HEK293T (cell line): ENCODE results near the gene CIB2.
A peak's percentile ranks its signal among the peaks of the same experiment; 100 is the strongest.

Experiments used
- CTCF ChIA-PET: fragments of 350-600 bp; formaldehyde crosslinking; extraction: SDS; loops from one replicate; lab custom pipeline; 2021; ENCODE audit warnings: antibody characterized with exemption, inconsistent platforms; lab: Yijun Ruan, JAX
- POLR2A ChIA-PET: fragments of 350-600 bp; formaldehyde crosslinking; extraction: SDS; loops from one replicate; lab custom pipeline; 2020; ENCODE audit warnings: antibody characterized with exemption, inconsistent platforms; lab: Yijun Ruan, JAX
- DNase-seq: peaks from one replicate; pipeline ENCODE4 v3.0.0; 2012; ENCODE audit warnings: mixed read lengths; ENCODE audit errors: extremely low spot score
- ARNT ChIP-seq: fragments of 450-650 bp; IDR thresholded peaks from 2 replicates; pipeline ENCODE4 v1.6.1; 2017; ENCODE audit warnings: mild to moderate bottlenecking
- BHLHE40 ChIP-seq: fragments of 450-650 bp; IDR thresholded peaks from 2 replicates; pipeline ENCODE4 v1.6.1; 2016; ENCODE audit warnings: mild to moderate bottlenecking, moderate library complexity, borderline replicate concordance
- CTBP1 ChIP-seq: fragments of 450-650 bp; IDR thresholded peaks from 2 replicates; pipeline ENCODE4 v1.6.1; 2016; ENCODE audit warnings: borderline replicate concordance
- ELF4 ChIP-seq: fragments of 450-650 bp; IDR thresholded peaks from 2 replicates; pipeline ENCODE4 v1.6.1; 2017; ENCODE audit warnings: antibody characterized with exemption
- FOXA1 ChIP-seq: fragments of 450-650 bp; IDR thresholded peaks from 2 replicates; pipeline ENCODE4 v1.6.1; 2016; ENCODE audit warnings: mild to moderate bottlenecking
- FOXK2 ChIP-seq: fragments of 450-650 bp; IDR thresholded peaks from 2 replicates; pipeline ENCODE4 v1.6.1; 2016; ENCODE audit warnings: mild to moderate bottlenecking
- FOXM1 ChIP-seq: fragments of 450-650 bp; IDR thresholded peaks from 2 replicates; pipeline ENCODE4 v1.6.1; 2017; ENCODE audit warnings: mild to moderate bottlenecking, borderline replicate concordance
- HDGF ChIP-seq: fragments of 450-650 bp; IDR thresholded peaks from 2 replicates; pipeline ENCODE4 v1.6.1; 2017; ENCODE audit warnings: antibody characterized with exemption, borderline replicate concordance
- L3MBTL2 ChIP-seq: fragments of 450-650 bp; conservative IDR thresholded peaks from 2 replicates; pipeline ENCODE4 v1.6.1; 2016; ENCODE audit warnings: mild to moderate bottlenecking
- LEF1 ChIP-seq: fragments of 450-650 bp; IDR thresholded peaks from 2 replicates; pipeline ENCODE4 v1.6.1; 2017; ENCODE audit warnings: mild to moderate bottlenecking, borderline replicate concordance
- NFRKB ChIP-seq: fragments of 450-650 bp; IDR thresholded peaks from 2 replicates; pipeline ENCODE4 v1.6.1; 2016; ENCODE audit warnings: mild to moderate bottlenecking, moderate library complexity
- SP1 ChIP-seq: fragments of 450-650 bp; IDR thresholded peaks from 2 replicates; pipeline ENCODE4 v1.6.1; 2017
- SUZ12 ChIP-seq: fragments of 450-650 bp; IDR thresholded peaks from 2 replicates; pipeline ENCODE4 v1.6.1; 2016; ENCODE audit warnings: mild to moderate bottlenecking
- TARDBP ChIP-seq: fragments of 450-650 bp; IDR thresholded peaks from 2 replicates; pipeline ENCODE4 v1.6.1; 2016
- ZNF384 ChIP-seq: fragments of 450-650 bp; IDR thresholded peaks from 2 replicates; pipeline ENCODE4 v1.6.1; 2016
- TF ChIP-seq, protein P1 (sequence below): fragments of 450-650 bp; IDR thresholded peaks from 2 replicates; pipeline ENCODE4 v1.6.1; 2016

Gene CIB2

GRCh38 chr15:78131295-78132061, at the start of gene CIB2:
Gene CIB2 (minus strand): TSS chr15:78131445. CDS start chr15:78131215, 230 bp downstream.
- POLR2A ChIA-PET: interaction anchor here (1.3 to 2.5 kb wide), 3 partner anchors 17 to 41 kb away, joined by 3 to 24 read pairs (median 4); partner anchors contain the start of gene IDH3A
- peak; percentile 95 for DNase-seq
- TF ChIP-seq L3MBTL2 (peak; percentile 61; the same call in 1 of the 2 replicates), ZNF384 (no peak), ELF4 (peak; percentile 56; the same call in 1 of the 2 replicates), LEF1 (no peak), ARNT (peak; percentile 74), CTBP1 (no peak), FOXM1 (peak; percentile 78)
- CTCF ChIA-PET: interaction anchor here (0.6 to 2.3 kb wide), 11 partner anchors 8 to 111 kb away, joined by 3 to 10 read pairs (median 4); no protein-coding TSS in a partner anchor

GRCh38 chr15:78179906-78180305, 48.7 kb upstream of the CIB2 start:
- ChIA-PET CTCF (interaction anchor here (0.9 to 1.0 kb wide), 2 partner anchors 16 to 32 kb away, joined by 3 to 6 read pairs; no protein-coding TSS in a partner anchor), POLR2A (no interaction called here)
- no peak for TF ChIP-seq SUZ12
- TF ChIP-seq ARNT: no peak
- no peak for TF ChIP-seq TARDBP
- no peak for TF ChIP-seq CTBP1
- no peak for TF ChIP-seq HDGF
- TF ChIP-seq FOXM1: no peak
- TF ChIP-seq SP1: no peak
- no peak for TF ChIP-seq L3MBTL2
- TF ChIP-seq FOXK2: no peak
- no peak for TF ChIP-seq FOXA1
- TF ChIP-seq LEF1: no peak
- TF ChIP-seq, protein P1, sequence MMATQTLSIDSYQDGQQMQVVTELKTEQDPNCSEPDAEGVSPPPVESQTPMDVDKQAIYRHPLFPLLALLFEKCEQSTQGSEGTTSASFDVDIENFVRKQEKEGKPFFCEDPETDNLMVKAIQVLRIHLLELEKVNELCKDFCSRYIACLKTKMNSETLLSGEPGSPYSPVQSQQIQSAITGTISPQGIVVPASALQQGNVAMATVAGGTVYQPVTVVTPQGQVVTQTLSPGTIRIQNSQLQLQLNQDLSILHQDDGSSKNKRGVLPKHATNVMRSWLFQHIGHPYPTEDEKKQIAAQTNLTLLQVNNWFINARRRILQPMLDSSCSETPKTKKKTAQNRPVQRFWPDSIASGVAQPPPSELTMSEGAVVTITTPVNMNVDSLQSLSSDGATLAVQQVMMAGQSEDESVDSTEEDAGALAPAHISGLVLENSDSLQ: no peak
- TF ChIP-seq ZNF384: no peak
- no peak for TF ChIP-seq NFRKB
- TF ChIP-seq BHLHE40: no peak
- TF ChIP-seq ELF4: no peak
- DNase-seq: no peak

- CTCF ChIA-PET: interaction anchor here (3.8 to 4.2 kb wide), 2 partner anchors 17 to 63 kb away, joined by 17 to 58 read pairs; no protein-coding TSS in a partner anchor
- no peak for DNase-seq
- no peak for TF ChIP-seq FOXK2
- no peak for TF ChIP-seq BHLHE40
- TF ChIP-seq FOXA1: no peak
- TF ChIP-seq TARDBP: no peak
- TF ChIP-seq L3MBTL2: no peak
- TF ChIP-seq CTBP1: no peak
- TF ChIP-seq SP1: no peak
- TF ChIP-seq, protein P1: no peak
- TF ChIP-seq HDGF: no peak
- TF ChIP-seq FOXM1: no peak
- TF ChIP-seq NFRKB: no peak
- no peak for TF ChIP-seq SUZ12
- no peak for TF ChIP-seq ELF4
- TF ChIP-seq LEF1: no peak
- no peak for TF ChIP-seq ARNT
- POLR2A ChIA-PET: no interaction called here
These were observed 48.1 kb upstream of the CIB2 start for GRCh38 chr15:78179286-78179840.

- TF ChIP-seq ZNF384 (no peak), TARDBP (no peak), FOXK2 (no peak), L3MBTL2 (no peak), ARNT (no peak), SUZ12 (no peak), ELF4 (no peak), HDGF (no peak), BHLHE40 (no peak), CTBP1 (no peak), NFRKB (no peak), LEF1 (no peak)
- TF ChIP-seq, protein P1: no peak
- DNase-seq: no peak
- POLR2A ChIA-PET: interaction anchor here (1.2 to 1.4 kb wide), 2 partner anchors 29 to 64 kb away, joined by 3 read pairs; no protein-coding TSS in a partner anchor
- CTCF ChIA-PET: interaction anchor here (0.7 to 4.2 kb wide), 12 partner anchors 11 to 80 kb away, joined by 3 to 58 read pairs (median 4); partner anchors contain the start of gene CIB2
These were observed 46.8 kb upstream of the CIB2 start for GRCh38 chr15:78178064-78178463.

DNA sequence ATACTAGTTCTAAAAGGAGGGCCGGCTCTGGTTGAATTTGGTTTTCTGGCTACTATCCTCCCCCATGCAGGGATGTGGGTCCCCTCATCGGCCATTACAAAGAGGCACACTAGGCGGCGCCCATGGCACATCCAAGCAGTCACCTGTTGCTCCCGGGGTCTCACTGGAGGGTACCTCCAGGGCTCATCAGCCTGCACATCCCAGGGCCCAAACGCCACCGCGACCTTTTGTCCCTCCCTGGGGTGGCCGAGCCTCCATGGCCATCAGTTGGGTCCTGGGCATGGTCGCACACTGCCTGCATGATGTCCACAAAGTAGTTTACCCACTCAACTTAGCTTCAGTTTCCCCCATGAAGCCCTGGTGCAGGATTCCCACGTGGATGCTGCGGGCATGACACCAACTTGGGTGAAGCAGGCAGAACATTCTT, 46.2 kb upstream of the CIB2 start:
- DNase-seq: peak; percentile 79
- TF ChIP-seq ARNT (no peak), FOXM1 (no peak), SP1 (no peak), FOXA1 (no peak), TARDBP (no peak), CTBP1 (no peak), FOXK2 (no peak), LEF1 (no peak), ELF4 (no peak), L3MBTL2 (no peak), BHLHE40 (no peak), ZNF384 (no peak), NFRKB (no peak), SUZ12 (no peak), HDGF (no peak)
- TF ChIP-seq, protein P1: no peak
- POLR2A ChIA-PET: interaction anchor here (1.2 to 1.4 kb wide), 2 partner anchors 29 to 64 kb away, joined by 3 read pairs; no protein-coding TSS in a partner anchor
- CTCF ChIA-PET: interaction anchor here (0.6 to 4.2 kb wide), 13 partner anchors 11 to 177 kb away, joined by 3 to 58 read pairs (median 4); partner anchors contain the start of gene CIB2
